HCEC 1CT (cell line): ENCODE results near the gene FGD6.

Source experiments
- DNase-seq: peaks from one replicate; pipeline ENCODE4 v3.0.0-alpha.2; 2017

The FGD6 gene

DNA sequence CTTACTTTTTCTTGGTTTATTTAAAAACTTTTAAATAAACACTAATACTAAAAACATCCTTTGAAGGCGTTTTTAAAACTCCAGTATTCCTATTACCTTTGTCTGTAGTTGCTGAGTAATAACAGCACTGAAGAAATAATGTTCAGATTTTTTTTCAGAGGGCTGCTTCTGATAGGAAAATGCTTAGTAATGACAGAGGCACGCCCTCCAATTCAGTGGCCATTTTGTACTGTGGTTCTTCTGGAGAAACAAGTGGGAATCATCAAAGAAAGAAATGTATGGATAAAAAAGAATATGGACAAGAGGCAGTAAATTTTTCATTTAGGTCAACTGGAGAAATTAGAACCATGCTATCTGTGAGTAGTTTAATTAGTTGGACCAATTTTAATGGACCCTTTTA is 13.9 kb upstream of the FGD6 start:
- no peak for DNase-seq

DNA sequence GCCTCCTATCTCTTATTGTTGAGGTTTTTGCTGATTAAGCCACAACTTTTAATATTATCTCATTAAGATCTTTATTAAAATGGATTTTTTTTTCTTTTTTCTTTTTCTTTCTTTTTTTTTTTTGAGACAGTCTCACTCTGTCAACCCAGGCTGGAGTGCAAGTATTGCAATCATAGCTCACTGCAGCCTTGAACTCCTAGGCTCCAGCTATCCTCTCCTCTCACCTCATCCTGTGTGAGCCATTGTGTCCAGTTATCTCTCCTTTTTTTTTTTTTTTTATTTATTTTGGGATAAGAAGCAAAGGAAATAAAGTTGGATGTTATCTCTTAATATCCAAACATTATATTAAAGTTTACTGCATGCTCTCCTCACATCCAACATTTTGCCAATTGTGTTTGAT is 13.0 kb upstream of the FGD6 start:
- DNase-seq: no peak

DNA sequence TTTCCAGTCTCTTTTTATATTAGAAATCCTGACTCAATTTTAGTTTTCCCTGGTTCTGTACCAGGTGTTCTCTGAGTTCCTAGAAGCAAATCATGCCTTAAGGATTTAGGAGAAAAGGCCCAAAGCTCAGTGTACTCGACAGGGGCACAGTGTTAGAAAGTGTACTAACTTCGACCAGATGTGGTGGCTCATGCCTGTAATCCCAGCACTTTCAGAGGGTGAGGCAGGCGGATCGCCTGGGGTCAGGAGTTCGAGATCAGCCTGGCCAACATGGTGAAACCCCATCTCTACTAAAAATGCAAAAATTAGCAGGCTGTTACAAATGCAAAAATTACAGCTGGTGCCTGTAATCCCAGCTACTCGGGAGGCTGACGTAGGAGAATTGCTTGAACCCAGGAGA is 12.4 kb upstream of the FGD6 start:
- no peak for DNase-seq

DNA sequence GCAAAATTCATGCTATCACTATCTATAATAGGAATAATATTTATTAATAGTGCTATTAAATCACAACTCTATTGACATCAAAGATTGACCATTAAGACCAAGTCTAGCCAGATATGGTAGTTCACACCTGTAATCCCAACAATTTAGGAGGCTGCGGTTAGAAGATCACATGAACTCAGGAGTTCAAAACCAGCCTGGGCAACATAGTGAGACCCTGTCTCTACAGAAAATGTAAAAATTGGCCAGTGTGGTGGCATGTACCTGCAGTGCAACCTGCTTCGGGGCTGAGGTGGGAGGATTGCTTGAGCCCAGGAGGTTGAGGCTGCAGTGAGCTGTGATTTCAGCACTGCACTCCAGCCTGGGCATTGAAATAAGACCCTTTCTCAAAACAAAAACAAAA is 11.3 kb upstream of the FGD6 start:
- DNase-seq: no peak

DNA sequence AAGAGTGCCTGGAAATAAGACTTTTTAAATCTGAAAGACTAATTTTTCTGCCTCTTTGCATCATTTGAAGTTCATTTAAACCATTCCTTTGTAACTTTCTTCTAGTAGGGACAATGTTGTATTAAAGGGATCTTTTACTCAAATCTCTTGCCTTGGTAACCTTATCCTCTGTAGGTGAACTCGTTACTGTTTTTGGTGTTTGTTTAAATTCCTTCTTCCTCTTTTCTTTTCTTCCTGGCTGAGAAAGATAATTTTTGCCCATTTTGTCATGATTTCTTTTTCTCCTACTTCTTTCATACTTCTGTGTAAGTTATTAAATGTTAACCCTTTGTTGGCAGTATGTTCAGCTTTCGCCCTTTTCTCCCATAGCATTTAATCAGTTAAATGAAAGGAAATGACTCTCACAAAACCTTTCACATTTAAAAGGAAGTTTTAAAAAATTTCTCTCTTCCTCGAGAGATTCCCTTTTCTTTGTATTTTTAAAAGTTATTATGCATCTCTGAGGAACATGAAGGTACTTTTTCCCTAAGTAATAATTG is 10.6 kb upstream of the FGD6 start:
- no peak for DNase-seq

DNA sequence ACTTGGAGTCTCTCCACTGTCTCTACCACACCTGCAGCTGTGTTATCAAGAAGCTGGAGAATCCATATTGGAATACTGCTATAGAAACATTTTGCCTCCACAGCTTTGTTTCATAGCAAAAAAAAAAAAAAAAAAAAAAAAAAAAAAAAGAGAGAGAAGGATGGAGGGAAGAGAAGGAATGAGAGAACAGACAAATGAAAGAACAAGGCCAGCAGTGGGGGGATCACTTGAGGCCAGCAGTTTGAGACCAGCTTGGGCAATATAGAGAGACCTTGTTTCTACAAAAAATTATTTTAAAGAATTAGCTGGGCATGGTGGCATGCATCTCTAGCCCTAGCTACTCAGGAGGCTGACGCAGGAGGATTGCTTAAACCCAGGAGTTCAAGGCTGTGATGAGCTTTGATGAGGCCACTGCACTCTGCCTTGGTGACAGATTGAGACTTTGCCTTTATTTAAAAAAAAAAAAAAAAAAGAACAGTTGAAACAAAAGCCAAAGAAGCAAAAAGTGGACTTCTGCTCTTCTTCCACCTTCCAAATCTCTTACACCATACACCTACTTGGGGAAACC is 8.5 kb upstream of the FGD6 start:
- DNase-seq: no peak

DNA sequence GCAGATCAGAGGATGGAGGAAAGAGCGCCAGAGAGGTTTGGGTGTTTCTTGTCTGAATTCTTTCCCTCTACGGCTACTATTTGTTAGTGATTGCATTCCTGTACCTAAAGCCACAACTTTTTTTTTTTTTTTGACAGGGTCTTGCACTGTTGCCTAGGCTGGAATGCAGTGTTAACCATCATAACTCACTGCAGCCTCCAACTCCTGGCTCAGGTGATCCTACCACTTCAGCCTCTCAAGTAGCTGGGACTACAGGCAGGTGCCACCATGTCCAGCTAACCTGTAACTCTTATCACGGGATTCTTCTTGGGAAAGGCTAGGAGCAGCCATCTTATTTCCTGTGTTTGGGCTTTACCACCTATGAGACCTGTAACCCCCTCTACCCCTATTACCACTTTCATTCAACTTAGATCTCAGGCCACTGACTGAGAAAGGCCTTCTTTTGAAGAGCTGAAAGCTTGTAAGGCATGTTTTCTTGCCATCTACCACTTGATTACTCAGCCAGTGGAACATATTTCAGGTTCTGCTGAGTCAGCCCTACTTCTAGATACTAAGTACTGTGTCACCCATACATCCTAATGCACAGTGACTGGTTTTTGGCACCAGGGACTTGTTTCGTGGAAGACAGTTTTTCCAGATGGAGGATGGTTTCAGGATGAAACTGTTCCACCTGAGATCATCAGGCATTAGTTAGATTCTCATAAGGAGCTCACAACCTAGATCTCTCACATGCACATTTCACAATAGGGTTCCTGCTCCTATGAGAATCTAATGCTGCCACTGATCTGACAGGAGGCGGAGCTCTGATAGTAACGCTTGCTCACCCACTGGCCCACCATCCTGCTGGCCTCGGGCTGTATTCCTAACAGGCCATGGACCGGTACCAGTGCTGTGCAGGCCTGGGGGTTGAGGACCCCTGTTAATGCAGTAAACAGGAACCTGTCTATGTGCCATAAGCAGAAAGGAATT is 7.2 kb upstream of the FGD6 start:
- peak; percentile 70 for DNase-seq

DNA sequence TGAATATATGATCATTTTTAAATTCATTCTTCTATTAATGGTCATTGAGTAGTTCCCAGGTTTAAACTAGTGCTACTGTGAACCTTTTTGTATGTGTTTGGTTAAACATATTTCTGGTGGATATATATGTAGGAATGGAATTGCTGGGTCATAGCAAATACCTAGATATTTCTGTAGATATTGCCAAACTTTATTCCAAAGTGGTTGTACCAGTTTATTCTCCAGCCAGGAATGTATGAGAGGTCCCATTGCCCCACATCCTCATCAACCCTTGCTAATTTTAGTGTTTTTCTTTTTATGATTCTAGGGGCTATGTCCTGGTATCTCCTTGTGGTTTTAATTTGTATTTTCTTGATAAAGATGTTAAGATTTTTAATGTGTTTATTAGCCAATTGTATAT is 3.5 kb upstream of the FGD6 start:
- no peak for DNase-seq

DNA sequence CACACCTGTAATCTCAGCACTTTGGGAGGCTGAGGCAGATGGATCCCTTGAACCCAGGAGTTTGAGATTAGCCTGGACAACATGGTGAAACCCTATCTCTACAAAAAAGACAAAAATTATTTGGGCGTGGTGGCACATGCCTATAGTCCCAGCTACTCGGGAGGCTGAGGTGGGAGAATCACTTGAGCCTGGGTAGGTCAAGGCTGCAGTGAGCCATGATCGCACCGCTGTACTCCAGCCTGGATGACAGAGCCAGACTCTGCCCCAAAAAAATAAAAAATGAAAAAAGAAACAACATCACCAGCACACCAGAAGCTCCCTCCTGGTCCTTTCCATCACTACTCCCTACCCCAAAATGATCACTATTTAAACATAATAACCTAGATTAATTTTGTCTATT is 2.9 kb upstream of the FGD6 start:
- DNase-seq: no peak

DNA sequence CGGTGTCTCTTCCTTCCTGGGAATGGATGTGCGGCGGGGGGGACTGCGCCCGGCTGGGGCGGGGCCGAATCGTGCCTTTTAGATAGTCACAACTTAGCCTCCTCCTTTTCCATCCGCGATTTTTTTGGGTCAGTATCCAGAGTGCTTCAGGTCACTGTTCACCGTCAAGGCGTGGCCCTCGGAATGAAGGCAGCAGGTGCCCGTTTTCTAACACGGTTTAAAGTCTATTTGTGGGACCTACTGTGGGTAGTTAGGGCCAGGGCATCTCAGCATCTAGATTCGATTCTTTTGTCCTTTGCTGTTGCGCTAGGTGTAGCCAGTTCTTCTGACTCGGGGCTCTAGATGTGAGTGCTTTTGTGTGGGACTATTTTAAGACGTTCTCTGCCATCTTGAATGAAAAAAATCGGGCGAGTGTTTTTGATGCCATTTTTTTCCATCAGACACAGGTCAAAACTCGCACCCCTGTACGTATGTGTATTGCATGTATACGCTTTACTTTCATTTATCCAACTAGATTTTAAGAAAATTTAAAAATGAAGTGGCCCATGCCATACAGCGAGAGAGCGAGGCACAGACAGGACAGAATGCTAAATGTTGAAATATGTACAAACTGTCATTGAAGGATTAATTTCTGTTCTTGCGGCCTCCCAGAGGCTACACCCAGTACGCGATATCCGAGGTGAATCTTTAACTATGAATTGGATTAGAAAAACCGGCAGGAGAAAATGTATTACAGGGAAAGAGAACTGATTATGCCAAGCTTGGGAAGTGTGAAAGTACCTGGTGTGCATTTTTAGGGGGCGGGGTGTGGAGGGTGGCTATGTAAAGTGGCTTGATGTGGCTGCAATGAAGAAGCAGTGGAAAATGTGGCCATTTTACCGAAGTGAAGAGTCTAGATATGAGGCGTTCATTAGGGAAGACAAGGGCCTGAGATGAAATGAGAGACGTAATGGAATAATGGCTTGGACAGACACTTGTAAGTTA is 1.2 kb upstream of the FGD6 start:
- peak; percentile 58 for DNase-seq

DNA sequence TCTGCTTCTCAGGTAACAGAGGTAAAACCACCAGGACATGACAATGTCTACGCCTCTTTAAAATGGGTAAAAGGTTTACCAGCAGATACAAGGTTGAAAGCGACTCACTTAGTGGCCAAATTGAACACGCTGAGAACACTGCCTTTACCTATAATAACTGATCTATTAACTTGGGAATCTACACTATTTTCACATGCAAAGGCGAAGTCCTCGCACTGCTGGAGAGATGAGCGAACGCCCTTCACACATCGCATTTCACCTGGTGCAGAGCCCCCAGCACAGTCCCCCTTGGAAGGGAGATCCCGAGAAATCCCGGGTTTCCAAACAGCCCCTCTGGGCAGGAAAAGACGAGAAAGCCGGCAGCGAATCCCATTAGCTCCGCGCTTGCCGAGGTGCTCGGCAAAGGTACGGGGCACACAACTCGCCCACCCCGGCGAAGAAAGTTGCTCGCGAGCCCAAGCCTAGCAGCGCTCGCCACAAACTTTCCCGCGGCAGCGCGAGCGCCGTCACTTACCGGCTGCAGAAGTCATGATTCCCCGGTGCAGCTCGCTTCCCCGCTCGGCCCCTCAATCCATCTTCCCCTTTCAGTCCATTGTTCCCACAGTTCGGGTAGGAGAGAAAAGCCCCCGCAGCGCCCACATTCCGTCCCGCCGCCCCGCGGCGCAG is 423 bp downstream of the FGD6 start:
- peak; percentile 31 for DNase-seq

DNA sequence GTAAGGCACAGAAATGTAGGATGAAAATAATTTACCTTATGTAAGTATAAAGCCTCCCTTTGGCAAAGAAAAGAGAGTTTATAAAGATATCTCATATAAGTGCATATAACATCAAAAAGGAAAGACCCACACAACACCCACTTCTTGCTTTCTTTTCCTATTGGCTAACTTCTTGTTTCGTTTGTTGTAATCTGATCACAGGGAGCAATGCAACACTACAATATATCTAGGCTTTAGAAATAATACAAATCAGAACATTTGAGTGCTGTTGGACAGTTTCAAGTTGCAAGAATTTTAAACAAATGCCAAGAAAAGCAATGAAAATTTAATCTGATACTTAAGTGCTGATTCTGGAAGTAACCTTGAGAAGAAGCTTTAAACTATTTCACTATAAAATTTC is 1.3 kb downstream of the FGD6 start:
- DNase-seq: peak; percentile 58

DNA sequence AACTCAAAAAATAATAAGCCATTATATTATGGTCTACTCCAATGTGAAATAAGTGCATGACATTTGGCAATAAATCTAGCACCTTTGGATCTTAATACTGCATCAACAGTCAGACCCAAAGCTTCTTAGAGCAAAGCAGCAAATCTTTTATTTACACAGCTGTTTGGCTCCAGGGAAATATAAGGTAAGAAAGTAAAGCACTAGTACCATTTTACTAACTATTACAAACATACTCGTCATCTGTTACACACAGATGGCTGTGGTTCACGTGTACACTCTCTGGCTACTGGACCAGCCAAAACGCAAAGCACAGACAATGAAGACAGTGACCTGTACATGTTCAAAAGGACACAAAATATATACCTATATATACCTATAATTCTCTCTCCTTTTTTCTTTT is 2.8 kb downstream of the FGD6 start:
- DNase-seq: no peak

DNA sequence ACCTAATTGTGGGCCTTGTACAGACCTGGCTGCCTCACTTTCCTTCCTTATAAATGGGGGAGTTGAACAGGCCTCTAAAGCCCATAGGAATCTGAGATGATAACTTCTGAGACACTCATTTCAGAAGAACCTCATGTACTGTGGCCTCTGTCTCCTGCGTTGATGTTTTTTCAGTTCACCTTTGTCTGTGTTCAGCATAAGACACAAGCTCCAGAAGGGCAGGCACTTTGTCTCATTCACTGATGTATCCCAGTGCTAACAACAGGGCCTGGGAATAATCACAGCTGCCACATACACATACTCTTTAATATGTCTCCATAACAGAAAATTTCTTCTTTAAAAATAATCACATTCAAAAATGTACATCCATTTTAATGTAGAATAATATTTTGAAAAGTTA is 3.3 kb downstream of the FGD6 start:
- no peak for DNase-seq

DNA sequence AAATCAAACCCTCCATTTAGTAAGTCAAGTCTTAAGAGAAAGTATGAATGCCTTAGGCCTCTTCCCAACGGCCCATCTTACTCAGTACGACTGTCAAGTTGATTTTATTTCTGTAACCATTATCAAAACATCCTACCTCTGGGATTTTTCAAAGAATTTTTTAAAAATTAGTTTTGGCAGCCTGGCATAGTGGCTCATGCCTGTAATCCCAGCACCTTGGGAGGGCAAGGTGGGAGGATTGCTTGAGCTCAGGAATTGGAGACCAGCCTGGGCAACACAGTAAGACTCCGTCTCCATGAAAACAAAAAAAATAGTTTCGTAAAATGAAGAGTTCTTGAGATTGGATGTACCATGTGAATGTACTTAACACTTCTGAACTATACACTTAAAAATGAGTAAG is 4.1 kb downstream of the FGD6 start:
- DNase-seq: no peak

DNA sequence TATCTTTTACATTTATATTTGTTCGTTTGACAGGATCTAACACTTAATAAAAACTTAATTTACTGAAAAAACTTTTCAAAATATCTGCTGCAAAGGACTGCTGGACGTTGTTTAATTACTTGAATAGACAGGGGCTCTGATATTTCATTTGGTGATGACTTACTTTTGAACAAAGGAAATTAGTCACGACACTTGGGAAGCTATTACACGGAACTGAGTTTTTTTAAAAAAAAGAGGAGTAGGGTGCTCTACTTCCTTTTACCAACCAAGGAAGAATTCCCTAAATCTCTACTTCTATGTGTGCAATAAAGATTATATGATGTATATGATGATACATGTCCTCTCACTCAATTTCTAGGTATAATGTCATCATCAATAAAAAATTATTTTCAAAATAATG is 4.7 kb downstream of the FGD6 start:
- DNase-seq: no peak

DNA sequence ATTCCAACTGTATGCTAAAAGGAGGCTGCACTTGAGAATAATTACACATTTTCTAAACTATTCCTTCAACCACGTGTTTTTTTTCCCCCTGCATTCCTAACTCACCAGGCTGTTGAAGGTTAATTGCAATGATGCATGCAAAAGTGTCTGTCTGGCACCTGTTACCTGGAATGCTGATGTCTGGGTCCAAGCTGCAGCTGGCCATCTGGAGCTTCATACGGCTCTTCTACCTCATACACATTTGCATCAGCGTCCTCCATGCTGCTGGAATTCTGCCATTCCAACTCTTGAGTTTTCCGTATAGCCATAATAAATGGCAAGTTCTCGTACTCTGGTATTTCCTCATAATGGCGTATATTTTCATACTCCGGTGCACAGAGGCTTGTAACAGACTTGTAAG is 8.6 kb downstream of the FGD6 start:
- no peak for DNase-seq

DNA sequence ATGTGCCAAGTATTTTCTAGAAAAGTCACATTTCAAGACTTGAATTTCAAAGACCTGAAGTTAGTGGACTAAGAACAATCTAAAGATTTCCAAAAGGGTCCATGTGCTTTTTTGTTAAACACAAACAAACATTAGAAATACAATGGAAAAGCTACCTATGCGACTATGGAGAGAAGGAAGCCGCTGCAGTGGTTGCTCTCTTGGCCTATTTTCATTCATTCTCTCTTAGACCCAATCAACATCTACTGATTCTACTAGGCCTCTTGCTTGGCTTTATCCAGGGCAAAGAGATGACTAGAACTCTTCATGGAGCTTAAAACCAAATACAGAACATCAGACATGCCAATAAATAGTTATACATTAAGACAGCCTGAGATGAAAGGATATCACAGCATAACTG is 9.9 kb downstream of the FGD6 start:
- no peak for DNase-seq

DNA sequence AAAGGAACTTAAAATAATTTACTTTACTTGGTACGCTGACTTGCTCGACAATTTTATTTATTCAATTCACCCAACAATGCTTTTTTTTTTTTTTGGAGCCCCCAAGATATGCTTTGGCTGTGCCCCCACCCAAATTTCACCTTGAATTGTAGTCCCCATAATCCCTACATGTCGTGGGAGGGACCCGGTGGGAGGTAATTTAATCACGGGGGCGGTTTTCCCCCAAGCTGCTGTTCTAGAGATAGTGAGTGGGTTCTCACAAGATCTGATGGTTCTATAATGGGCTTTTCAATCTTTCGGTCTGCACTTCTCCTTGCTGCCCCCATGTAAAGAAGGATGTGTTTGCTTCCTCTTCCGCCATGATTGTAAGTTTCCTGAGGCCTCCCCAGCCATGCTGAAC is 10.4 kb downstream of the FGD6 start:
- DNase-seq: no peak

DNA sequence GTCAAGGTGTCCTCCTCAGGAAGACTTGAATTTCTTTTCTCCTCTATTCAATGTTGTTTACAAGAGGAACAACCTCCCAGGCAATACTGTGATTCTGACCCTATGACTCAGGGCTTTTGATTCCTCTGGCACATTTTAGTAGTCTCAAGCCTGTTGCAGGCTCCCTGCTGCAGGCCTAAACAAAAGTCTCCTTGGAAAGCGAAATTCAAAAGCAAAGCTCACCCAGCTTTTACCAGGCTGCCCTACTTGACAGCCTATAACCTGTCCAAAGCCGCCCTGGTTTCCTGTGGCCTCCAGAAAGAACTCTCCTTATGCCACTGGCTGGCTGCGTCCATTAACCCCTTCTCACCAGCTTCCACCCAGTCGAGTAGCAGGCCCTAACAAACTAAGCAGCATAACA is 11.6 kb downstream of the FGD6 start:
- peak; percentile 86 for DNase-seq

DNA sequence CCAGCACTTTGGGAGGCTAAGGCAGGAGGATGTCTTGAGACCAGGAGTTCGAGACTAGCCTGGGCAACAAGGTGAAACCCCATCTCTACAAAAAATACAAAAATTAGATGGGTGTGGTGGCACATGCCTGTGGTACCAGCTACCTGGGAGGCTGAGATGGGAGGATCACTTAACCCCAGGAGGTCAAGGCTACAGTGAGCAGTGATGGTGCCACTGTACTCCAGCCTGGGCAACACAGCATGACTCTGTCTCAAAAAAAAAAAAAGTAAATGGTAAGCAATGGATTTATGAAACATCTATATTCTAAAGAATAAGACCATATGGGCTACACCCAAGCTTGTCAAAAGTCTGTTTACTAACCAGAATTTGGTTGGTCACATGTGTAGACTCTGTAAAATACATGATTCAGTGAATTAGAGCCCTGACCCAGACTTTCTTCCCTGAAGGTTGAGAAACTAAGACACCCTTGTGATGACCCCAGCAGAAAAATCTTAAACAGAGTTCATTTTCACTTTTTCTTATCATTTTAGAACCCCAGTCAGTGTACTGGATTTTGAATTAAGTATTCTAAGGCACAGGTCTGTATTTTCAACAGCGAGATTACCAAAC is 12.1 kb downstream of the FGD6 start:
- DNase-seq: no peak
